Muscle layer of duodenum (tissue), 2 donors: ENCODE measurements around the gene APBB2.

ENCODE experiments used
- H3K27ac ChIP-seq: one replicate; pipeline ENCODE4 v1.7.0; 2013; ENCODE audit warnings: mild to moderate bottlenecking, low read length
- H3K27me3 ChIP-seq: one replicate; pipeline ENCODE4 v1.7.0; 2013; ENCODE audit warnings: low read depth, mild to moderate bottlenecking, control low read depth, low read length
- H3K36me3 ChIP-seq, 2 donors: one replicate each; pipeline ENCODE4 v1.7.0; 2013; ENCODE audit warnings: low read length in 2 of 2, control low read depth in 1 of 2, mild to moderate bottlenecking in 1 of 2; ENCODE audit not compliant: insufficient read depth in 2 of 2, control insufficient read depth in 1 of 2
- H3K4me1 ChIP-seq, 2 donors: one replicate each; pipeline ENCODE4 v1.7.0; 2013; ENCODE audit warnings: low read length in 2 of 2, mild to moderate bottlenecking in 2 of 2, control low read depth in 1 of 2, moderate library complexity in 1 of 2; ENCODE audit not compliant: insufficient read depth in 2 of 2, control insufficient read depth in 1 of 2
- H3K4me3 ChIP-seq, 2 donors: one replicate each; pipeline ENCODE4 v1.7.0; 2013; ENCODE audit warnings: low read length in 2 of 2, low read depth in 1 of 2, mild to moderate bottlenecking in 1 of 2
- H3K9me3 ChIP-seq, 2 donors: one replicate each; pipeline ENCODE4 v1.7.0; 2013; ENCODE audit warnings: low read length in 2 of 2, control low read depth in 1 of 2, mild to moderate bottlenecking in 1 of 2; ENCODE audit not compliant: control insufficient read depth in 1 of 2
- donor health status: healthy.

APBB2 gene

DNA sequence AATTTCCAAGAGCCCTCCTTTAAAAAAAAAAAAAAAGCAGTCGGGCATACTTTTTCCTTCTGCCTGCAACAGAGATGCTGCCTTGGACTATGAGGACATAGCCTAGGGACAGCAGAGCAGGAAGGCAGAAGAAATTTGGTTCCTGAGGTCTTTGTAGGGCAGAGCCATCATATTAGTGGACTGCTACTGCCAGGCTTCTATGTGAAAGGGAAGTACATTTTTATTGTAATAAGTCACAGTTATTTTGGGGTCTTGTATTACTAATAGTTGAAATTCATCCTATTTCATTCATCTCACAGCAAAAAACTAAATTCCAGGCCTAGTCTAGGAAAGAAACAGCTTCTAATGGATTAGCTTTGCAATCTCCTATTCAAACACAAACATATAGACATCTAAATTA, 253.4 kb downstream of the APBB2 start:
- Histone ChIP-seq H3K27me3 (no peaks in the 10 kb centered on the region), H3K36me3 (no peaks in the 10 kb centered on the region), H3K27ac (no peak overlapping the region), H3K4me3 (no peak overlapping the region), H3K4me1 (peaks cover 0 to 10% of the 10 kb centered on the region in 2 donors), H3K9me3 (no peaks in the 10 kb centered on the region)

DNA sequence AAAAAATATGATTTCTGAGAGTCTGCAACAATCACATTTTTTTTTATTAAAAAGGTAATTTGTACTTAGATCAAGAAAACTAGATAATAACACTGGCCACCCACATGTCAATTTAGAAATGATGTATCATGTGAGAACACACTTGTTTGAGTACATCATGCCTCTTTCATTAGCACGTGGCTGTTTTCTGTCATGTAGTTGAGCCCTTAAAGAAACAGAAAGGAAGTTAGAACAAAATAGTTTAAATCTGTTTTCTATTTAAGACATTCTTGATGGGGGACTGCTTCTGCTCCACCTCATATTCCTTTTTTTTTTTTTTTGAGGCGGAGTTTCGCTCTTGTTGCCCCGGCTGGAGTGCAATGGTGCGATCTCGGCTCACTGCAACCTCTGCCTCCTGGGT, 257.1 kb downstream of the APBB2 start:
- H3K36me3 ChIP-seq: no peaks in the 10 kb centered on the region
- no peaks in the 10 kb centered on the region for H3K27me3 ChIP-seq
- no peak overlapping the region for H3K4me3 ChIP-seq
- no peak overlapping the region for H3K27ac ChIP-seq
- peaks cover 6 to 26% of the 10 kb centered on the region in 2 donors for H3K4me1 ChIP-seq
- no peaks in the 10 kb centered on the region for H3K9me3 ChIP-seq

DNA sequence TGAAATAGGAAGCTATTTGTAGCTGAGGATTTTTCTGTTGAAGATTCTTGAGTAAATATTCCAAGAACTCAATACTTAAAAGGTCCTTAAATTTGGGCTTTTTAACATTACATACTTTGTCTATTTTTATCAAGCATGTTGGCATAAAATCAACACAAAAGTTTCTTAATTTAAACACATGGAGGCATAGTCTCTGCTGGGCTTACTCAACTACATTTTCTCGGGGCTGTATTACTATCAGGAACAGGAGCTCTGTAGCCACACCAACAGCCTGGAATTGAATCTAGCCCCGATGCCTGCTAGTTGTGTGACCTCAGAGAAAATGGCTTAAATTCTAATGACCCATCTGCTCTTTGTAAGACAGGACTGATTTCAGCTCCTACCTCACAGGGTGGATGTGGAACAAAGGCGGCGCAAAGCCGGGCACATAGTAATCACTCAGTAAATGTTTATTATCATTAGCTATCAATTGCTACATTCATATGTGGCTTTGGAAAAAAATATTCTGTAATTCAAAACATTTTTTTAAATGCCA, 257.6 kb downstream of the APBB2 start:
- peaks cover 6 to 26% of the 10 kb centered on the region in 2 donors for H3K4me1 ChIP-seq
- no peak overlapping the region for H3K27ac ChIP-seq
- H3K4me3 ChIP-seq: no peak overlapping the region

DNA sequence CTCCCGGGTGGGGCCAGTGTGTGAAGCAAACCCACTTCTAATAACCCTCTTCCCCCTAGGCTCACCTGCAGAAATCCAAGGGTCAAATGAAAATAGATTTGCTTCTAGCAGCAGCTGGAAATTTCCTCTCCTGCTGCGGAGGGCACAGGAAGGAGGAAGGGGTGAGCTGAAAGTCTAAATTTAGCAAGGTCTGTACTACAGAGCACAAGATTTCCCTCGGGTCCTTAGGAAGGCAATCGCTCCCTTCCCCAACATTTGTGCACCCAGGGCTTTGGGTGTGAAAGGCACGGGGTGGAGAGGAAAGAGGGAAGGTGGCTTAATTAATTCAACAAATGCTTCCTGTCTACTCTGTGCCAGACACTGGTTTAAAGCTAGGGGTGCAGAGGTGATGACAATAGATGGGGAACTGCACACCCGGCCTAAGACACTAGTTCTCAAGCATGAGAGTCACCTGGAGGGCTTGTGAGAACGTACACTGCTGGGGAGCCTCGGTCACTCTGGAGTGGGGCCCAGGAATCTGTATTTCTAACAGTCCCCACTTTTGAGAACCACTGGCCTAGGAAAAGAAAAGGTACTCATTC, 260.2 kb downstream of the APBB2 start:
- Histone ChIP-seq H3K36me3 (no peaks in the 10 kb centered on the region), H3K4me1 (peaks cover 6 to 26% of the 10 kb centered on the region in 2 donors), H3K27me3 (no peaks in the 10 kb centered on the region), H3K27ac (peak overlapping the region; percentile 4), H3K4me3 (no peak overlapping the region), H3K9me3 (no peaks in the 10 kb centered on the region)

More for the DNA sequence above, 257.6 kb downstream of the APBB2 start:
- Histone ChIP-seq H3K36me3 (no peaks in the 10 kb centered on the region), H3K27me3 (no peaks in the 10 kb centered on the region), H3K9me3 (no peaks in the 10 kb centered on the region)

DNA sequence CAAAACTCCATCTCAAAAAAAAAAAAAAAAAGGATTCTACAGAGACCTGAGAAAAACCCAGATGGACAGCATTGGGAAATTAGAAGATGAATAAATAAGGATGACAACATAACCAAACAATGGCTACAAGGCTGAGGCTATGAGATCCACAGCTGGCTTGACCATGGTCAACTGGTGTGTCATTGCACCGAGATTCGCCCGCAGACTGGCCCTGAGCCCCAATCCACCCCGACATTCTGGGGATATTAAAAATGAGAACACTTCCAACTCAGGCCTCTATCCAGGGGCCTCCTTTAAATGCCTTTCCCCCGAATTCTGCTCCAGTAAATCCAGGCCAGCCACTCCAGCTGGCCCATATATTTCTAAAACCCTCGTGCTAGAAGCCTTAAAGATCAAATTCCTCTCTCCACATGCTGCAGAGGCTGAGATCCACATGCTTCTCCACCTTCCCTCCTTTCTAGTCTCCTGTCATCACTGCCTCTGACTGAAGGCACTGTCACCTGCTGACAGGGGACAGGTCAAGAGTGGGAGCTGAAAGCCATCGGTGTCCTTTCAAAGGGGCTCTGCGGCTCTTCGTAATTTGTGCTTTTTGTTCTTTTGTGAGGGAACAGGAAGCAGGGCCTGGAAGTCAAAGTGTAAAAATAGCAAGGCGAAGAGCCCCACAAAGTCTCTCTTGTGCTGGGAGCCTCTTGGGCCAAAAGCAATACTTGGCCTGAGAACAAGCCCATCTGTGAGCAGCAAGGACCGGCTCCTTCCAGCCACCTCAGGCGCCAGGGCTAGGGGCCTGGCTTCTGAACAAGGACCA, 260.9 kb downstream of the APBB2 start:
- H3K36me3 ChIP-seq: no peaks in the 10 kb centered on the region
- peaks cover 6 to 26% of the 10 kb centered on the region in 2 donors for H3K4me1 ChIP-seq
- no peaks in the 10 kb centered on the region for H3K9me3 ChIP-seq
- no peaks in the 10 kb centered on the region for H3K27me3 ChIP-seq
- peak overlapping the region; percentile 4 for H3K27ac ChIP-seq
- no peak overlapping the region for H3K4me3 ChIP-seq

DNA sequence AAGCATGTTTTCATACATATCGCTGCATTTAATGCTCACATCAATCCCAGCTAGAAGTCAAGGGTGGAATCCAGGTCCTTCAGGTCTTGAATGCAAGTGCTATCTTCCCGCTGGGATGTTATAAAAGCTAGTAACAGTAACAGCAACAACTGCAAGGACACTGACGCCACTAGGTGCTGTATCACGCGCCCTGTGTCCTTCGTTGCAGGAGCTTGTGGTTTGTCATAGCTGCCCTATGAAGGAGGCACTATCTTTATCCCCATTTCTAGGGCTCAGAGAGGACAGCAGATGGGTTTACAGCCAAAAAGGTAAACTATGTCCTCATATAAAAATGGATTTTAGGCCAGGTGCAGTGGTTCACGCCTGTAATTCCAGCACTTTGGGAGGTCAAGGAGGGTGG, 261.7 kb downstream of the APBB2 start:
- H3K27ac ChIP-seq: no peak overlapping the region
- no peaks in the 10 kb centered on the region for H3K36me3 ChIP-seq
- no peak overlapping the region for H3K4me3 ChIP-seq
- no peaks in the 10 kb centered on the region for H3K9me3 ChIP-seq
- H3K27me3 ChIP-seq: no peaks in the 10 kb centered on the region
- peaks cover 6 to 26% of the 10 kb centered on the region in 2 donors for H3K4me1 ChIP-seq

DNA sequence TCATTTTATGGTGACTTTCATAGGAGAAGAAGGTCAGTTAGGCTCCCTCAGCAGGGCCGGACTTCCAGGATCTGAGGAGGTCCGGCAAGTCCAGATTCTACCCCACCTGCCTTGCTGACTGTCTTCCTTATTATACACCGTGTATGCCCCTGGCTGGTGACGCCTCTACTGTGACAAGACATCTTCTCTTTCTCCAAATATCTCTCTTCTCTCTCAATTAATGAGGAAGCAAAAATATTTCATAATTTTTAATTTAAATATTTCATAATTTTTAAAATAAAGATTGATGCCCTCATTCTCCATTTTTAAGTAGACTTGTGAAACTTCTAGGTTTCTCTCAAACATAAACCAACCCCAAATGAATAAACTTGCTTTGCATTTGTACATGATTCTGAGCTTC, 262.1 kb downstream of the APBB2 start:
- H3K4me3 ChIP-seq: no peak overlapping the region
- H3K36me3 ChIP-seq: no peaks in the 10 kb centered on the region
- no peaks in the 10 kb centered on the region for H3K27me3 ChIP-seq
- H3K27ac ChIP-seq: no peak overlapping the region
- H3K9me3 ChIP-seq: no peaks in the 10 kb centered on the region
- H3K4me1 ChIP-seq: peaks cover 6 to 26% of the 10 kb centered on the region in 2 donors

DNA sequence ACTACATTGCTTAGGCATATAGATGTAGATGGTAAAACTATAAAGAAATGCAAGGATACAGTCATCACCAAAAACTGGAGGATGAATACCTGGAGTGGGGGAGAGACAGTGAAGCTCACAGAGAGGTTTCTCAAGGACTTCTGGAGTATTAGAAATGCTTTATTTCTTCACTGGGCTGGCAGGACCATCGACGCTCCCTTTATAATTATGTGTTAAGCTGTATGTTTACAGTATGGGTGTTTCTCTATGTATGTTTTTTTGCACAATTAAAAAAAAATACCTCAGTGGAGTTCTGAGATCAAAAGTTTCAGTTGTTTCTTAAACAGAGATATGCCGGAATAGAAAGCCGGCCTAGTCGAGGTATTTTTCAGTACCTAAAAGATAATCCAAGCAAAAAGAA, 263.3 kb downstream of the APBB2 start:
- H3K36me3 ChIP-seq: no peaks in the 10 kb centered on the region
- H3K27ac ChIP-seq: no peak overlapping the region
- H3K27me3 ChIP-seq: no peaks in the 10 kb centered on the region
- no peak overlapping the region for H3K4me3 ChIP-seq
- no peaks in the 10 kb centered on the region for H3K9me3 ChIP-seq
- peaks cover 6 to 17% of the 10 kb centered on the region in 2 donors for H3K4me1 ChIP-seq

DNA sequence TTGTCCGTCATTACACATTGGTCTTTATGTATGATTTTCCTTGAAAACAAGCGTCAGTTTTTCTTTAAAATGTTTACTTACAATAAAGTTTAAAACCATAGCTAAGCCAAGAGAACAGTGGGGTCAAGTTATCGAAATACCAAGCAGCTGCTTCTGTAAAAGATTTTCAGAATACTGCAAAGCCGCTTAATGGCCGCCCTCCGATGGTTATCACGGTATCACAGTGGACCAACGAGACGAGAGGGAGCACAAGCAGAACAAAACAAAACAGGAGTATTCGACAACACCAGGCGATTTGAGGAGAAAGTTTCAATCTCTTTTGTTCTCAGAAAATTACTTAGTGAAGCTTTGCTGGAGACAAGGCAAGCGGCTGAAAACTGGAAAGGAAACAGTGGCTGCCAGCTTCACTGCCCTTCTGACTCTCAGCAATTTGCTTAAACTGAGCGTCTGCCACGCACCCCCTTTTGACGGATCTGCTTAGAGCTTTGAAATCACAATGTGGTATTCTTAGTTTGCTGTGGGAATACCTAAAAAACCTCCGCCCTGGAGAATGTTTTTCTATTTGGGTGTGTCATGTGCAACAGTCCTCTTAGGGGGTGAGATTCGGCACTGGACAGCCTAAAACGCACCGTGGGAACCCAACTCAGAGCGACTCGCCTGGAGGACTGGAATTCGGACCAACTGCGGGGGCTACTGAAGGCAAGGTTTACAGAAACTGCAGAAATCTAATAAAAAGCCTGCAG, 264.8 kb downstream of the APBB2 start:
- Histone ChIP-seq H3K4me1 (peaks cover 6 to 14% of the 10 kb centered on the region in 2 donors), H3K4me3 (no peak overlapping the region), H3K27ac (no peak overlapping the region)

DNA sequence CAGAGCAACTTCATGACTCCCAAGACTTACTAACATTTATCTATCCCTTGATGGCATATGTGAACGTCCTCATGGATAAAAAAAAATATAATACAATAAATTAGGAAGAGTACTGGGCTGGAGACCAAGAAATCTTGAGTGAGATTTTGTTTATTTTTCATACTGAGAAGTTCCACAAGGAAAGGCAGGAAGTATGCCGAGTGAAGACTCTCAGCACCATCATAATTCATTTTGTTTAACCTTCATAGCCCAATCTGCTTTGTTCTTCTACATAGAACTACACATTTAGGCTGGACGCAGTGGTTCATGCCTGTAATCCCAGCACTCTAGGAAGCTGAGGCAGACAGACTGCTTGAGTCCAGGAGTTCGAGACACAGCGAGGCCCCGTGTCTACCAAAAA, 266.3 kb downstream of the APBB2 start:
- Histone ChIP-seq H3K4me3 (no peak overlapping the region), H3K36me3 (peaks cover 0 to 9% of the 10 kb centered on the region in 2 donors), H3K27me3 (no peaks in the 10 kb centered on the region), H3K9me3 (no peaks in the 10 kb centered on the region), H3K27ac (no peak overlapping the region), H3K4me1 (no peaks in the 10 kb centered on the region)

More for the DNA sequence above, 264.8 kb downstream of the APBB2 start:
- Histone ChIP-seq H3K36me3 (no peaks in the 10 kb centered on the region), H3K9me3 (no peaks in the 10 kb centered on the region), H3K27me3 (no peaks in the 10 kb centered on the region)

DNA sequence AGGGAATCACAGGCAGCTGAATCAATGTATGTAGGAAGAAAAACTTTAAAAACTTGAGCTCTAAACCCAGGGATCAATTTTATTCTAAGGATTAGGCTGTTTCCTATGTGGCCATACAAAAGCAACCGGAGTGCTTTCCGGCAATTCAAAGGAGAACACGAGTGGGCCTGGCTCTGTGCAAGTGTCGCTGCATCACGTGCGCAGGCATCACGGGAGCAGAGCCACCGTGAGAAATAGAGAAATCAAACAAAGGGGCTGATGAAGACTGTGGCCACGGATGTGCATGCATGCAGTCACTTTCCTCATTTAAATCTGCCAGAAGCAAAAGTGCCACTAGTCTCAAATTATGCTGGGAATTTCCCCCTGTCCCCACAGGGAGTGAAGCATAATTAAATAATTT, 267.7 kb downstream of the APBB2 start:
- no peak overlapping the region for H3K27ac ChIP-seq
- no peak overlapping the region for H3K4me3 ChIP-seq
- no peaks in the 10 kb centered on the region for H3K9me3 ChIP-seq
- H3K27me3 ChIP-seq: no peaks in the 10 kb centered on the region
- H3K36me3 ChIP-seq: peaks cover 0 to 10% of the 10 kb centered on the region in 2 donors
- H3K4me1 ChIP-seq: peaks cover 0 to 9% of the 10 kb centered on the region in 2 donors
